T-helper 17 cell (primary cell): Measurements from ENCODE around the gene ACOX2. TPM values are rescaled to one million over a fixed set of nuclear protein-coding genes. Genes with fewer than 3 reads are reported as not detected.

Experiments
- ATAC-seq: fragments of 150-1000 bp; cut with Tn5 transposase; 2 replicates; pipeline ENCODE4 v1.10.0; 2021; ENCODE audit warnings: mild to moderate bottlenecking, moderate library complexity
- DNase-seq, 3 donors: peaks; one replicate each; pipeline versions ENCODE4 v3.0.0 to v3.0.0-alpha.2; 2020 to 2021
- H3K9me3 ChIP-seq: one replicate; pipeline ENCODE4 v1.7.0; 2013; ENCODE audit warnings: low read length, mild to moderate bottlenecking; ENCODE audit not compliant: control insufficient read depth, poor library complexity, severe bottlenecking
- H3K27ac Mint-ChIP-seq: one replicate; pipeline ENCODE4 v1.8.0; 2022; ENCODE audit warnings: mild to moderate bottlenecking, moderate library complexity, mixed read lengths
- H3K27me3 Mint-ChIP-seq: one replicate; pipeline ENCODE4 v1.8.0; 2022; ENCODE audit warnings: mixed read lengths
- H3K36me3 Mint-ChIP-seq: one replicate; pipeline ENCODE4 v1.8.0; 2022; ENCODE audit warnings: low read depth, mixed read lengths
- H3K4me1 Mint-ChIP-seq: one replicate; pipeline ENCODE4 v1.8.0; 2022; ENCODE audit warnings: mild to moderate bottlenecking, mixed read lengths
- H3K4me3 Mint-ChIP-seq: one replicate; pipeline ENCODE4 v1.8.0; 2022; ENCODE audit warnings: mild to moderate bottlenecking, moderate library complexity, mixed read lengths
- total RNA-seq, 4 donors: library from RNA in 2 of 4; stranded (reverse) in 2 of 4; gene quantifications; one replicate each; pipeline ENCODE4 v1.2.3 and lab custom pipeline; 2022 to 2026

The ACOX2 gene
- total RNA-seq, 2 donors from 2014 or later: not detected

DNA sequence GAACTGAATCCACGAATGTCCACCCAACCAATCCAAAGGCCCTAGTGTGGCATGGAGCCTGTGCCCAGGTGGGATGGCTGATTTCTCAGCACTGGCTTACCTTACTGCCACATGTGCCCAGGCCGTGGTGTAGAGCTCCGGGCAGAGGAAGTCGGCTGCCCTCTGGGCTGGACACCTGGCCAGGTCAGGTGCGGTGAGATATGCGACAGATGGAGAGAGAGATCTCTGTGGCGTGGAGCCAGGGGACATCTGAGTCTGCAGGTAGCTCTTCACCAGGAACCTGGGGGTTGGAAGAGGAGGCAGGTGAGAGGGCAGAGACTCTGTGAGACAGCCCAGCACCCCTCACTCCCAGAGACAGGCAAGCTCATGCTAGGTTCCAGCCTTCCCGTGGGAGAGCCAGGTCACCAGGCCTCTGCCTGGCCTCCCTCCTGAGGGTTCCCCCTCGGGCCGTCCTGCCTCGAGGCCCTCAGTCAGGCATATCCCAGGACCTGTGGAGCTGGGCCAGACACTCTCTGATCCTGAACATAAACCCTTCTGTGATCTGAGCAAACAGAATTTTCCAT, 12.6 kb downstream of the ACOX2 start:
- Mint-ChIP-seq H3K4me3 (no peak overlapping the region), H3K36me3 (no peaks in the 10 kb centered on the region), H3K27me3 (no peaks in the 10 kb centered on the region), H3K4me1 (peaks cover 3% of the 10 kb centered on the region), H3K27ac (no peak overlapping the region)
- ATAC-seq (no peak), DNase-seq (no peak)
- no peaks in the 10 kb centered on the region for H3K9me3 ChIP-seq

DNA sequence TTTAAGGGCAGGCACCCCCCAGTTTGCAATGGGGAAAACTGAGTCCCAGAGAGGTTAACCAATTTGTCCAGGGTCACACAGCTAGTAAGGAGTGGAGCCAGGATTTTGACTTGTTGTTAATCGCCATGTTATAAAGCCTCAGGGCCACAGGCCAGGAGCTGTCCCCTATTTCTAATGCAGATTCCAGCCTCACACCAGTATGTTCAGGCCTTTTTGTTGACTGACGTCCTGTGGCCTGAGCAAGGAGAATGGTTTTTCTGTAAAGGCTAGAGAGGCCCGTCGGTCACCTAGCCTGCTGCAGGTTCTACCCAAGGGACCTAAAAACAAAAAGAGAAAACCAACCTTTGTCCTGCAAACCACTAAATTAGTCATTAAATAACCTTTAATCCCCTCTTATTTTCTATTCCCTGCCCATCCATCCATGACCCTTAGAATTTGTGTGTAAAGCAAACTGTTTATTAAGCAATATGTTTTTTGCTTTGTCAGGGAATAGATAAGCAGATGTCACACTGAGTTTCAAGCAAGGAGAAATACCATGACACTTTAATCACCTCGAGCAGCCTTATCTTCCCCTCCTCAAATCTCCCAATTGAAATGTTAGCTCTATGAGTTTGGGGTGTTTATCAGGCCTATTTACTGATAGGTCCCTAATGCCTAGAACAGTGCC, 14.1 kb downstream of the ACOX2 start:
- H3K4me1 Mint-ChIP-seq: peaks cover 5% of the 10 kb centered on the region

DNA sequence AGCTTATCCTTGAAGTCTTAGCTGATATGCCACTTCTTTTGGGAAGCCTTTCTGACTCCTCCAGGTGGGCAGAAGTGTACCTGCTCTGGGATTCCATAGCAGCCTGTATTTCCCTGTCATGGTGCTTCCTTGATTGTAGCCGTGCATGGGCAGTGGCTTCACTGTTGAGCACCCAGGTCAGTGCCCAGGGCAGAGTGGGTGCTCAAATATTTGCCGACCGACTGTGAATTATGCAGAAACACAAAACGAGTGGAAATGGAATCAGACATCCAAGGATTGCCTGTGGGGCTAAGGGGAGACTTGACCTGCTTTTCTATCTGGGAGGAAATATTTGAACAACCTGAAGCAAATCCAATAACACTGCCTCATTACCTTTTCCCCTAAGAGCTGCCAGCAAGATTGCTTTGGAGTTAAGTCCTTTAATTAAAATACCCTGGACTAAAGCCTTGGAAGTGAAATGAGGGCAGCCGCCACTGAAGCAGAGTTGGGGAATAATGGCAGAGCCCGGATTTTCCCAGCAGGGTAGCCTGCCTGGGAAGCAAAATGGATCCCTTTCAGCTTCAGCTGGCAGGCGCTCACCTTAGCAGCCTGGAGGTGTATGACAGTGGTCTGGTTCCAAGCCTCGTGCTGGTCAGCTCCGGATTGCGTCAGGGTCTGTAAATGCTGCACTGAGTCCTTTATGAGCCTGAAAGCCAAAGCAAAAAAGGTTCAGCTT, 14.9 kb downstream of the ACOX2 start:
- peaks cover 5% of the 10 kb centered on the region for H3K4me1 Mint-ChIP-seq
- H3K4me3 Mint-ChIP-seq: no peak overlapping the region
- H3K9me3 ChIP-seq: no peaks in the 10 kb centered on the region
- H3K36me3 Mint-ChIP-seq: no peaks in the 10 kb centered on the region
- H3K27me3 Mint-ChIP-seq: no peaks in the 10 kb centered on the region
- ATAC-seq: no peak
- DNase-seq: no peak
- H3K27ac Mint-ChIP-seq: no peak overlapping the region

More for the DNA sequence above, 14.1 kb downstream of the ACOX2 start:
- H3K27me3 Mint-ChIP-seq: no peaks in the 10 kb centered on the region
- no peak overlapping the region for H3K27ac Mint-ChIP-seq
- no peak overlapping the region for H3K4me3 Mint-ChIP-seq
- no peaks in the 10 kb centered on the region for H3K9me3 ChIP-seq
- no peak for ATAC-seq
- no peaks in the 10 kb centered on the region for H3K36me3 Mint-ChIP-seq
- no peak for DNase-seq

DNA sequence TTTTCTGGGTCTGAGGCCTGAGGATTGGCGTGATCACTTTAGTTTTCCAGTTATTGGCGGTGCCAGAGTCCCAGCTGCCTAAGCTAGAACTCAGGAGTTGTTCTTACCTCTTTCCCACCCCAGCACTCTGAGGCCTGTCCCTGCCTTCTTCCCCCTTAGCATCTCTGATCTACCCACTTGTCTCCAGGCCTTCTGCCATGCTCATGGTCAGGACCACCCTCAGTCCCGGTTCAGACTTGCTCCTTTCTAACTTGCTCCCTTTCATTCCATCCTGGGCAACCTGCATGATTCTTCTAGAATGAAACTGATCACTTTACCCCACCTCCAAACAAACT, 15.7 kb downstream of the ACOX2 start:
- H3K9me3 ChIP-seq: no peaks in the 10 kb centered on the region
- Mint-ChIP-seq H3K4me3 (no peak overlapping the region), H3K27ac (no peak overlapping the region), H3K36me3 (no peaks in the 10 kb centered on the region), H3K4me1 (peaks cover 5% of the 10 kb centered on the region), H3K27me3 (no peaks in the 10 kb centered on the region)
- no peak for ATAC-seq
- no peak for DNase-seq

DNA sequence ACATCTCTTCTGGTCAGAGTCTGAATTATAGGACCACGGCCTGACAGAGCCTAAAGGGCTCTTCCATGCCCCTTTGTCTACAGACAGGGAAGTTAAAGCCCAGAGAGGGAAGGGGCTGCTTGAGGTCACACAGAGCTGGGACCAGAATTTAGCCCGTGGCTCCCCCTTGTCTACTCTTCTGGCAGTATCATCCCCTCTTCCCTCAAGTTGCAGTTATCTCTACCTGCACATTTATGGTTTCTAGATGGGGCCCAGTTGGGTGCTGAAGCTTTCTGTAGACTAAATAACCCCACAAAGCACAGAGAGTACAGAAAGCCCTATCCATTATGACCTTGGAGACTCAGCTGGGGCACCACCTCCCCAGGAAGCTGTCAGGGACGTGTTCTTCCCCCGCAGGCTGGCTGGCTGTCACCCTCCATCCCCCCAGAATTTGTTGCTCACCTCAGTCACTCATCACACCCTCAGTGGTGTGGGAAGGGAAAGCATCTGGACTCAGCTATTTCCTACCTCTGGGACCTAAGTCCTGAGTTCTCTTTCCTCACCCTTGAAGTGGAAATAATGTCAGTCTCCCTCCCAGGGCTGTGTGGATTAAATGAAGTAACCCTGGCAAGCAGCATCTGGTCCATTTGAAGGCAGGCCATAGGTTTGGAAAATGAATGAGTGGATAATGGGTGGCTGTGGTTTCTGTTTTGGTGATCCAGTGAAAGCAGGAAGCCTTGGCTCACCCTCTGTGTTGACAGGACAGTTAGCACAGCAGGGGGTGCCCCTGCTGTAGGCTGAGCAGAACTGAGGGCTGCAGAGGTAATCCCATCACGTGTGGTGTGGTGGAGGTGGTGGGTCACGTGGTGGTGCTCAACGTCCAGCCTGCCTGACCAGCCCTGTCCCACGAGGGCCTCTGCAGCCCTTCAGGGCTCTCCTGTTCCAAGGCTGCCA, 16.3 kb downstream of the ACOX2 start:
- DNase-seq (no peak), ATAC-seq (no peak)
- H3K9me3 ChIP-seq: no peaks in the 10 kb centered on the region
- Mint-ChIP-seq H3K27me3 (no peaks in the 10 kb centered on the region), H3K36me3 (no peaks in the 10 kb centered on the region), H3K4me1 (peaks cover 2% of the 10 kb centered on the region), H3K27ac (no peak overlapping the region), H3K4me3 (no peak overlapping the region)

DNA sequence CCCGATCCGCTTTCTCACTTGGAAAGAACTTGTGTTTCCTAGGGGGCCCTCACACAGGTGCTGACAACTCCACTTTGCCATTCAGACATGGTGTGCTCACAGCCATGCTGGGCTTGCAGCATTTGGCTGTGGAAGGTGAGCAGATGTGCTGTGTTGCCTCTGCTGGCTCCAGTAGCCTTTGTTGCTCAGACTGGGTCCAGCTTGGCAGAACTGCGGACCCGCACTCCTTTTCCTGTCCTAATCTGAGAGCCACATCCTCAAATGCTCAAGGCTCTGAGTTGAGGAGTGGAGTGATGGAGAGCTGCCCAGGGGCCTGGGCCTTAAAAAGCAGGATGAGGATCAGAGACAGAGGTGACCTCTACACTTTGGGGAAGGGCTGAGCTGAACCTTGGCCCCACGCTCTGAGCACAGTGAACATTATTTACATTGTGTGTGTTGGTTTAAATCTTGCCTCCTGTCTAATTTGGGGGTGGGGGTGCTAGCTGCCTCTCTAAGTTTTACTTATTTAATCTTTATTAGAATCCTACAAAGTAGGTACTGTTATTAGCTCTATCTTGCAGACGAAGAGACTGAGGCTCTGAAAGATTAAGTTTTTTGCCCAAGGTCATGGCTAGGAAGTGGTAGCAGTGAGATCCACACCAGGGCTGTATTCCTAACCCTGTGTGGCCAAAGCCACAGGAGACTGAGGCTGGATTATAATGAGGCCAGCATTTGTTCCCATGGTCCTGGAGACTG, 17.2 kb downstream of the ACOX2 start:
- no peak for DNase-seq
- Mint-ChIP-seq H3K4me3 (no peak overlapping the region), H3K36me3 (no peaks in the 10 kb centered on the region), H3K4me1 (peaks cover 2% of the 10 kb centered on the region), H3K27ac (no peak overlapping the region), H3K27me3 (no peaks in the 10 kb centered on the region)
- no peaks in the 10 kb centered on the region for H3K9me3 ChIP-seq
- no peak for ATAC-seq

DNA sequence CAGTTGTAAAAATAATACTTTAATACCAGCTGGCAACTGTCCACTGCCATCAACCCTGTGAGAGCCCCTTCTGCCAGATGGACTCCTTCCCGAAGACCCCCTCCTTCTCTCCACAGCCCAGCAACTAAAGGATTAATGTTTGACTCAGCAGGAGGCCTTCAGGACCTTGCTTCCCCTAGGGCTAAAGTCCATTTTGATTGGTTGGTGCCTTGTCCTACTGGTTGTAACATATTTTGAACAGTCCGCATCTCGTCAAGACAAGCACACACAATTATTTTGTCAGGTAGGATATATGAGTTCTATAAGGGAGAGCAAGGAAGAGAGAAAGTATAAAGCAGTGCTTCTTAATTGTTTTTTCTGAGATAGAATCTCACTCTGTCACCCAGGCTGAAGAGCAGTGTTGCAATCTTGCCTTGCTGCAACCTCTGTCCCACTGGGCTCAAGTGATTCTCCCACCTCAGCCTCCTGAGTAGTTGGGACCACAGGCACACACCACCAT, 18.6 kb downstream of the ACOX2 start:
- Mint-ChIP-seq H3K27me3 (no peaks in the 10 kb centered on the region), H3K4me3 (no peak overlapping the region), H3K36me3 (no peaks in the 10 kb centered on the region), H3K4me1 (peaks cover 2% of the 10 kb centered on the region), H3K27ac (no peak overlapping the region)
- DNase-seq (no peak), ATAC-seq (no peak)
- H3K9me3 ChIP-seq: no peaks in the 10 kb centered on the region

DNA sequence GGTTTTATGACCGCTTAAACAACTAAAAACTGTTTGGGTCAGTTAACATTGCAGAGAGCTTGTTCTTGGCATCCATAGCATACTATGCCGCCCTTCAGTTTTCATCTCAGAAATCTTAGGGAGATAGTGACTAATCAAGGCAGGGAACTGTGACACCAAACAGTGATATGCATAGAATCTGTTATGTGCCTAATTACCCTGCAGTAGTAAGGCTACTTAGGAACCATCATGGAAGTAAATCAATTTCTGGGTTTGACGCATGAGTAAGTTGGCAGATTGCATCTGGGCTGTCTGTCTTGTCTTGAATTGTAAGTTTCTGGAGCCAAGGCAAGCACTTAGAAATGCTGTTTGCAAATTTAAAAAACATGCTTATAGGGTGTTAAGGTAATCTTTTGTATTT, 22.6 kb downstream of the ACOX2 start:
- H3K9me3 ChIP-seq: no peaks in the 10 kb centered on the region
- no peak for ATAC-seq

DNA sequence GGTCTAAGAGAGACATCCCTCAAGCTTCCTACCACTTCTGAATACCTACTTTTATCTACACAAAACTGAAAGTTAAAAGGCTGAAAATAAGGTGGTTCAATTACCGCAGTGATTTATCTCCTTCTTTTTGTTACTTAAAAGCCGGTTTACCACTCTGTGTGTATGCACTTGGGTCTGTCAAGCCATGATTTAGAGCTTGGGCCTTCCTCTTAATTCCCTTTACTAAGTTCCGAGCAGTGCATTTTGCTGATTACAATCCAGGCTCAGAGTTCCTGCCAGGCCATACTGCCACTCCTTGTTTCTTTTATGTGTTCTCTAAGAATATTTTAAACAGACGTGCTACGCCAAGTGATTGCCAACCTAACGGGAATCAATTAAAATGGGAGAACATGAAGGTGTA, 28.6 kb downstream of the ACOX2 start:
- no peak overlapping the region for H3K27ac Mint-ChIP-seq
- DNase-seq (no peak), ATAC-seq (no peak)
- peaks cover 4% of the 10 kb centered on the region for H3K36me3 Mint-ChIP-seq
- peaks cover 5% of the 10 kb centered on the region for H3K4me1 Mint-ChIP-seq
- no peaks in the 10 kb centered on the region for H3K9me3 ChIP-seq
- H3K4me3 Mint-ChIP-seq: no peak overlapping the region
- H3K27me3 Mint-ChIP-seq: no peaks in the 10 kb centered on the region

More for the DNA sequence above, 22.6 kb downstream of the ACOX2 start:
- Mint-ChIP-seq H3K4me3 (no peak overlapping the region), H3K36me3 (peaks cover 4% of the 10 kb centered on the region), H3K4me1 (peaks cover 2% of the 10 kb centered on the region), H3K27ac (no peak overlapping the region), H3K27me3 (no peaks in the 10 kb centered on the region)
- no peak for DNase-seq

DNA sequence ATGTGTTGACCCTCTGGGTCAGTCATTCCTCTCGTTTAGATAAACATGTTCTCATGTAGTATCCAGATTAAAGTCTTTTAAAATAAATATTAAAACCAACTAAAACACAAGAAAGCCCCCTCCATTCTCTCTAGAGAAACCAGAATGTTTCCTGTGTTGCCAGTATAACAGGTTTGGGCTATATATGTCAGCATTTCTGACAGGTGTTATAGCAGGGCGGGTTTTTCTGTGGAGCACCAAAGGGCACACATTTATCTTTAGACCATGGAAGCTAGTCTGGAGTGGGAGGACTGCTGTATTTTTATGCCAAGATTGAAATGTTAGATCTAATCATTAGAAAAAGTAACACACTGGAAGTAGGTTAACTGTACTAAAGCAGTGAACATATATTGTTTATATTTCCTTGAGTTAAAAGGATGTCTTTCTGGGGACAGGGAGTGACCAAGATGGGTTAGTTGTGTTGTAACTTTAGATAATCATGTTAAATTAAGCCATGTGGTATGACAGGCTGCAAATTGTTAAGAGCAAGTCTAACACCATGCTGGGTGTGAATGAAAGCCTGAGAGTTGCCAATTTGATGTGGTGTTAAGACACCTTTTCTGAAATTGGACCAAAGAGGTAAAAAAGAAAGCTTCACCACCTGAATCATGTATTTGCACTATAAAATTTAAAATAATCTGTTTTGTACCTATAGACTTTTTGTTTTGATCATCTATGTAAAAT, 29.5 kb downstream of the ACOX2 start:
- no peak overlapping the region for H3K4me3 Mint-ChIP-seq
- no peak for ATAC-seq
- no peaks in the 10 kb centered on the region for H3K27me3 Mint-ChIP-seq
- DNase-seq: no peak
- no peak overlapping the region for H3K27ac Mint-ChIP-seq
- H3K4me1 Mint-ChIP-seq: peaks cover 5% of the 10 kb centered on the region
- no peaks in the 10 kb centered on the region for H3K9me3 ChIP-seq
- H3K36me3 Mint-ChIP-seq: peaks cover 4% of the 10 kb centered on the region

DNA sequence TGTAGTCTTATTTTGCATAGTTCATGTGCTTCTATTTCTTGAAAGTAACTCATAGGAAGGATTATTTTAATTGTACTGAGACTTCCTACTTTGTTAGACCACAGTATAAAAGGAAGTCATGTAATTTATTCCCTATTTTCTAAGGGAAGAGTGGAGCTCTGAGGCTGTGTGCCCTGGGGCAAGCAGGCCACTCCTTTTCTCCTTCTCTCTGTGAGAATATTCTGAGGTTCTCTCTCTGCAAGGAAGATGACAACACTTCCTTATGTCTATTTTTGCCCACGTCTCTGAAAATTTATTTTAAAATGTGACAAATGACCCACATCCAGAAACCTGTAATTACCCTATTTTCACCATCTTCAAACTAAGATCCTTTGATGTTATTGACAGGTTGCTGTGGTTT, 34.1 kb downstream of the ACOX2 start:
- Mint-ChIP-seq H3K4me3 (no peak overlapping the region), H3K27ac (no peak overlapping the region), H3K27me3 (no peaks in the 10 kb centered on the region), H3K4me1 (peaks cover 10% of the 10 kb centered on the region), H3K36me3 (no peaks in the 10 kb centered on the region)
- DNase-seq: no peak
- no peak for ATAC-seq
- no peaks in the 10 kb centered on the region for H3K9me3 ChIP-seq

DNA sequence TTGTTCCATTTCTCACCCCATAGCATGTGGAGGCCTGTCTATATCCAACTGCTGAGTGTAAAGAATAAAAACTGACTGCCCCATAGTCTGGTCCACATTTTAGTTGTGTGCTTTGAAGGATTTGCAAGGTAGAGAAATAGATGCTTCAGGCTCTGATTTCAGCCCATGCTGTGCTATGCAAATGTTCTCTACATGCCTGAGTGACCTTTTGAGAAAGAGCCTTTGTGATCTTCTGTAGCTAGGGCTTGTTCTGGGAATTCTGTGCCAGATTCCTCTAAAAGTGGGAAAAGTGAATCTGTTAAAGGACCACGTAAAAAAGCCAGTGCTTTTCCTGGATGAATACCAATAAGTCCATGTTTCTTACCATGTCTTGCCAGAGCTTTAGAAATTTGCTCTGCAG, 39.9 kb downstream of the ACOX2 start:
- Mint-ChIP-seq H3K27me3 (no peaks in the 10 kb centered on the region), H3K27ac (no peak overlapping the region), H3K4me1 (peaks cover 42% of the 10 kb centered on the region), H3K4me3 (no peak overlapping the region), H3K36me3 (no peaks in the 10 kb centered on the region)
- no peaks in the 10 kb centered on the region for H3K9me3 ChIP-seq
- ATAC-seq: no peak
- DNase-seq: no peak
